Left cardiac atrium (tissue), 4 donors: Measurements from ENCODE around the gene PSMD14. TPM values are rescaled to one million over a fixed set of nuclear protein-coding genes. Genes with fewer than 3 reads are reported as not detected.
A peak's percentile ranks its signal among the peaks of the same experiment; 100 is the strongest.
"Not testable (repeated sequence)": the region's sequence is repeated elsewhere in the genome, so short reads cannot be mapped to it uniquely, and the experiment has no call there.

Experiments
- ATAC-seq, 2 donors: fragments of 200-7000 bp; cut with Tn5 transposase; one replicate each; pipeline ENCODE4 v1.9.1; 2020; ENCODE audit warnings: mild to moderate bottlenecking in 2 of 2, moderate library complexity in 2 of 2
- DNase-seq: peaks from one replicate; pipeline ENCODE4 v3.0.0-alpha.2; 2020
- intact Hi-C, 2 donors: fragments of 100-400 bp; cut with DNase I; formaldehyde crosslinking; loops; one replicate each; pipeline versions ENCODE4 v1.14.1 to v1.15.1; 2022 to 2023
- long read RNA-seq: library from polyadenylated mRNA; unstranded; transcript quantifications from one replicate; pipeline ENCODE4 v2.0.0, GENCODE V29; 2021
- total RNA-seq, 2 donors: library from RNA; stranded (reverse); fragmentation: NEBNext Ultra II Directional; extraction: Animal tissue kit (Norgen Biotek cat#: 25700); gene quantifications; one replicate each; pipeline ENCODE4 v1.2.1, GENCODE V29; 2021
- donor health status: DM: no; HTN: yes; CAD: no.
- donor health status: DM: no; HTN: yes; CAD: no; lungs with severe emphysema.
- donor health status: DM: yes; HTN: yes; CAD: no.
- donor health status: Dilated cardiomyopathy.

The PSMD14 gene
- 10 to 100 TPM; 35.0 to 46.1 TPM for total RNA-seq
- long read RNA-seq, transcript PSMD14-201 (12 exons, 1,954 nt): major isoform, 119 of 129 reads
- long read RNA-seq, partial matches to known transcripts: 4 of 129 reads
- long read RNA-seq, other reads (novel, unspliced or antisense): 6 of 129 reads

DNA sequence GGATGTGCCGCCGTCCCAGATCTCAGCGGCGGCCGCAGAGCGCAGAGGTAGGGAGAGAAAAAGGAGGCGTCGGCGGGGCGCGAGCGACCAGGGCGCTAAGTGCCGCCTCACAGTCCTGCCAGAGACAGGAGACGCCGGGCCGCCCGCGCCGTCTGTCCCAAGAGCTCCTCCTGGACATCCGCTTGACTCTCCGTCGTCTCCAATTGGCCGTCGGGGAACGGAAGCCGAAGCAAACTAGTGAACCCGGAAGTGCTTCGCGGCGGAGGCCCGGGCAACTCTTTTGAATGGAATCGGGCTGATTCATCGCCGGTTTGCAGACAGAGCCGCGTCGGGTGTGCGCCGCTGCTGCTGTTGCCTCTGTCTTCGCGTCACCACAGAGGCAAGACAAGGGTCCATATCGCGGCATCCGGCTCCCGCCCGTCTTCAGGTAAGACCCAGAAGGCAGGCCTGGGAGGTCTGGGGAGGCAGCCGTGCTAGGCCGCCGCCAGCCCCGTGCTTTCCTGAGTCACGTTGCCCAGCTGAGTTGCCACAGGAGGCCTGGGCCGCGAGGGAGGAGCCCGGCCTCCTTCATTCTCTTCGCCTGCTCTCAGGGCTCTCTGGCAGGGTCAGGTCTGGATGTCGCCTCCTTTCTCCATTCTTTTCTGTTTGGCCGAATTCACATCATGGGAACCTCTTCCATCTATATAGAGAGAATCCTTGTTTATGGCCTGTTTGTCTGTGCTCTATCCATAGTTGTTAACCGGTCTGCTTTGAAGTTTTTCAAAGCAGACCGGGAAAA lies at the start of gene PSMD14:
TSS of gene PSMD14 (plus strand) at position 248 of the 778 bp plus-strand sequence. CDS start 10,401 bp downstream, outside the sequence.
- DNase-seq (peak; percentile 96), ATAC-seq (peak; percentile 99)
- intact Hi-C loops: no loop called here

DNA sequence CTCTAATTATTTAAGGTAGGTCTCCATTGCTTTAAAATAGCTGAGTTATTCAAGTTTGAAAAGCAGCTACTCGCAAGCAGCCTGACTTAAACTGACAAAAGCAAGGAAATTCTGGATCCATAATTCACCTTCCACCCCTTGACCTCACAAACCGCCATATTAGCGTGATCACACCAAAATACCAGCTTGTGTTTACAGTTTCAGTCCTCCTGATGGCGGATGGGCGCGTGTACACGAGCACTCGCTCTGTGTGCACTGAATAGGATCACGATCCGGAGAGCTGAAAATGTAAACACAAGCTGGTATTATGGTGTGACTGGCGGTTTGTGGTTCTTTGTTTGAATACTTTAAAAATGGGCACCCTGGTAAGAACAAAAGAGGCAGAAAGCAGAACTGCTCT lies 42.4 kb upstream of the PSMD14 start:
- DNase-seq: no peak
- no peak for ATAC-seq
- intact Hi-C loops: no loop called here

DNA sequence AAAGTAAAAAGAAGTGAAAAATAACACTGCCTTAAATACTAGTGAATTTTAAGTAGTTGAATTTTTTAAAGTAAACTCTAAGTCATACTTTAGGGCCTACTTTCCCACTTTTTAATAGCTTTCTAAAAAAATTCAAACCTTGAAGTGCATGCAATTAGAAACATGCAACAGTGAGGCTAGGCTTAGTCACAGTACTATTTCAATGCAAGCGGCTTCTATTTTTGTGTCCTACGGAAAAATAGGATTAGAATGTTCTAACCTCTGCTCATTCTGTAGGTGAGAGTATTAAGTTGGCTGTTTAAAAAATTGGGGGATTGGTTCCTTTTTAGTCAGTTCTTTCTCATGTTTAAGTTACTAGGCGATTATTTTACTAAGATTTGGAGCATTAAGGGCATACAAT lies 39.1 kb upstream of the PSMD14 start:
- intact Hi-C loops: no loop called here
- ATAC-seq: no peak
- no peak for DNase-seq

DNA sequence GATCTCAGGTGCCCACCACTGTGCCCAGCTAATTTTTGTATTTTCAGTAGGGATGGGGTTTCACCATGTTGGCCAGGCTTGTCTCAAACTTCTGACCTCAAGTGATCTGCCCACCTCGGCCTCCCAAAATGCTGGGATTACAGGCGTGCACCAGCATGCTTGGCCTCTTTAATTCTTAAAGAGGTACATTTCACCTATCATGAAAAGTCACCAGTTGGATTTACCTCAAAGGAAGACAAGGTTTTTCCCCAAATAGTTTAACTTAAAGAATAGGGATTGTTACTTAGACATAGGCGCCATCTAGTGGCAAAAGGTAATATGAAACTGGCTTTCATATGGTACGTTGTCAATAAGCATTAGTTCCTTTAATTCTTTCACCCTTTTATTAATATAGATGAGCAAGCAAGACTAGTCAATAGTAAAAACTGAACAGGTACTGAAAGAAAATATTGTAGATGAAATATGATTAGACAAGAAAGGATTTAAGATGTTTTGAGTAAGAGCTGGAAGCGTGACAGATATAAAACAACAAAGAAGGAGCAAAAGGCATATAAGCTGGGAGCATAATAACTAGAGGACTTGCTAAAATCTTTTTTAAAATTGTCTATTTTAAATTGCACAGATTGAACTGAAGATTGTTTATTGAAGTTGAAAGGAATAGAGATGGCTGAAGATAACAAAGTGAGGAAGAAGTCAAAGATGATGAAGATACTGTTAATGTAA lies 35.0 kb upstream of the PSMD14 start:
- DNase-seq (no peak), ATAC-seq (no peak)
- intact Hi-C loops: loop anchor here (5.0 to 10.0 kb wide), 2 partner anchors 48 to 51 kb away; no protein-coding TSS in a partner anchor

DNA sequence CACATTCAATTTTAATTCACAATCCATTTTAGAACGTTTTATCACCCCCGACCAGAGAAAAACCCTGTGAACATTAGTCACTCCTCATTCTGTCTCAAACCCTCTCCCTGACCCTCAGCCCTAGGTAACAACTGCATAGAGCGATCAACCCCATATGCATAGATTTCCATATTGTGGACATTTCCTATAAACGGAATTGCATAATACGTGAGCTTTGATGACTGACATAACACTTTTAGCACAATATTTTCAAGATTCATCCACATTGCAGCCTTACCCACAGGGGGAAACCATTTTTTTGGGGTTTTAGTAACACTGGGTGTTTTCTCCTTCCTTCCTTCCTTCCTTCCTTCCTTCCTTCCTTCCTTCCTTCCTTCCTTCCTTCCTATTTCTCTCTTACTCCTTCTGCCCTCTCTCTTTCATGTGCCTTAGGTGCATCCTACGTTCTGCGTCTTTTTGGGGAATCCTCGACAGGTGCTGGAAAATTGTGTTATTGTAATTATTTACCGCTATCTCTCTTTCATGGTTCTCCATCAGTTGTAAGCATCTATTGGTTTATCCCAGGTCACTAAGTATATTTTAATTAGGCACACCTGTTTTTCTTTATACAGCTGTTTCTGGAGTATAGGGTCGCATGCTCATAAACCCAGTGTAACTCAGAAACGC lies 29.5 kb upstream of the PSMD14 start:
- ATAC-seq: peak in 1 of 2 donors; percentile 78
- intact Hi-C loops: loop anchor here in 1 of 2 donors (10.0 kb wide), 1 partner anchor 54 kb away; no protein-coding TSS in a partner anchor
- DNase-seq: not testable (repeated sequence)

DNA sequence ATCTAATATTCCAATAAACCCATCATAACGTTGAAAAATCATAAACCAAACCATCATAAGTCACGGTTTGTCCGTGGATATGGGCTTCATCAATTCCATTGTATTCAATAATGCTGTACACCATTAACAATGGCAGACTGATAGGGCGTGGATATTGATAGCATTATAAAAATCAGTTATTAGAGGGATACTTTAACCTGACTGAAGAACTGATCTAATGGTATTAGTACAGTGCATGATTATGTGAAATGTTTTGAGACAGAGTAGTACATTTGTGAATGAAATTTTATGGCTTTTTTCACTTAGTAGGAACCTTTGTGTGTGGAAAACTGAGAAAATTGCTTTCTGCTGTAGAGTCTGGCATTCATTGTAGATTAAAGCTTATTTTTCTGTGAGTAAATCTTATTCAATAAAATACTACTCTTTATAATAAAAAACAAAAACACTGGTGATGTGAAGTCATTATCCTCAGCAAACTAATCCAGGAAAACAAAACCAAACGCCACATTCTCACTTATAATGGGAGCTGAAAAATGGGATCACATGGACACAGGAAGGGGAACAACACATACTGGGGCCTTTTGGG lies 28.9 kb upstream of the PSMD14 start:
- ATAC-seq: peak in 1 of 2 donors; percentile 62
- not testable (repeated sequence) for DNase-seq
- intact Hi-C loops: loop anchor here in 1 of 2 donors (10.0 kb wide), 1 partner anchor 55 kb away; no protein-coding TSS in a partner anchor

DNA sequence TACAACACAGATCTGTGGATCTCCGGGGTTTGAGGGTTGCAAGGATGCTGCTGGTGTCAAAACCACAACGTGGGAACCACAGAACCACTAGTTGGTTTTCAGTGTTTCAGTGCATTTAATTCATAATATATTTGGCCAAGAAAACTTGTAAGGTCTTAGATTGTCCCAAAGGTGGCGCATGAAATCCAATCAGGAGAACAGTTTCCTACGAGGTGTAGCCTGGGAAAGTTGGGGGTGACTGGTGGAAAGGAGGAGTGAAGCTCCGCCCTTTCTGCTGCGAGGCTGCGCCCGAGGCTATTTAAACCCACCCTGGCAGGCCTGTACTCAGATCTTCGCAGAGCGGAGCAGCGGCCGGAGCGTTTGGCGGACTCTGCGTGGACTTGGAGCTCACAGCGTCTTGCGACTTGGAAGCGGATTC lies 27.3 kb upstream of the PSMD14 start:
- intact Hi-C loops, ATAC-seq: not testable (repeated sequence)
- peak; percentile 51 for DNase-seq

DNA sequence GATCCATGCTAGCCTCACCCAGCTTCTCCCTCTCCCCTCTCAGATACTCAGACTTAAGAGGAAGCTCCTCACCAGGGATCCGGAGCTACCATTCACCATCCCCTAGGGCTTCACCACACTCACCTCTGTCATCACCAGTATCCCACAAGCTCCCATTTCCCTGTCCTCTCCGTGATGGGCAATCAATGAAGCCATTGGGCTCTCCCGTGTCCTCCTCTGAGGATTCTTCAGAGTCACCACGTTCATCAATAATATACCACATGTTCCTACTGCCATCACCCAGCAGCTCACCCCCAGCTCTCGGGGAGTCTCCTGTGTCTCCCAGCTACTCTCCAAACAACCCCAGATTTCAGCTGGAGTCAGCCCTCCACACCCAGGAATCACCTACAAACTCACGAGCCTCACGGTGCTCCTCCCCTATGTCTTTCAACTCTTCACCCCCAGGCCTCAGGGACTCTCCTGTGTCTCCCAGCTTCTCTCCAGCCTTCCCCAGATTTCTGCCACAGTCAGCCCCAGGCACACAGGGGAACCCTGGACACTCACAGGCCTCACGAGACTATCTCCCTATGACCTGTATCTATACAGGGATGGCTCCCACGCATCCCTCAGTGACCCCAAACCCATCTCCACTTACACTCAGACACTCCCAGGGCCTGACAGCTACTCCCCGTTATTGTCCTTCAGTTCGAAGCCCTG lies 26.5 kb upstream of the PSMD14 start:
- DNase-seq, intact Hi-C loops: not testable (repeated sequence)
- peak in 1 of 2 donors; percentile 15 for ATAC-seq

DNA sequence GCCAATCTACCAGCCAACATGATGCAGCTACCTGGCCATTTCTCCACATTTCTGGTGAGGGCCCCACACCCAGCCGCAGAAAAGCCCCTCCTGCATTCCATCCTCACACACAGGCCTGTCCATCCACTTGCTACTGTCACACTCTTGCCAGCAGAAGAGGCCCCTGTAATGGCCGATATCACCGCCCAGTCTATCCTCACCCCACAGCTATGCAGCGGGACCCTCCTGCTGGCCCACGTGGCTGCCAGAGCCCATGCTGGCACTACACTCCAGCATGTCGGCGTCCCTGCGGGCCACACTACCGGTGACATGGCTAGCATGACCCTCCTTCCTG lies 25.9 kb upstream of the PSMD14 start:
- DNase-seq, intact Hi-C loops: not testable (repeated sequence)
- ATAC-seq: peak in 1 of 2 donors; percentile 30

DNA sequence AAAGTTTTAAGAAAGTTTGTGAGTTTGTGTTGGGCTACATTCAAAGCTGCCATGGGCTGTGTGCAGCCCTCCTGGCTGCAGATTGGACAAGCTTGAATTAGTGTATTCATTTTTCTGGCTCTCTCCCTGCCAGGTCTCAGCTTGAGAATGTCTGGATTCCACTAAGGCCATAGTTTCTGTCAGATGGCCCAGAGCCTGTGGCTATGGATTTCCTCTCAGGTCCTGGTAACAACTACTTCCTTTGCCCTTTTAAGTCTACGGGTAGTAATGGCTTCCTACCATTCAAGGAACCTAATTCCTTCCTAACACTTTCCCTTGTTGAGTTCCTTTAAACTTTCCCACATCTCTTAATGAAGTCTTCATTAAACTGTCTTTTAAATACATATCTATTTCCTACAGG lies 24.3 kb upstream of the PSMD14 start:
- ATAC-seq (no peak), DNase-seq (no peak)
- intact Hi-C loops: no loop called here

DNA sequence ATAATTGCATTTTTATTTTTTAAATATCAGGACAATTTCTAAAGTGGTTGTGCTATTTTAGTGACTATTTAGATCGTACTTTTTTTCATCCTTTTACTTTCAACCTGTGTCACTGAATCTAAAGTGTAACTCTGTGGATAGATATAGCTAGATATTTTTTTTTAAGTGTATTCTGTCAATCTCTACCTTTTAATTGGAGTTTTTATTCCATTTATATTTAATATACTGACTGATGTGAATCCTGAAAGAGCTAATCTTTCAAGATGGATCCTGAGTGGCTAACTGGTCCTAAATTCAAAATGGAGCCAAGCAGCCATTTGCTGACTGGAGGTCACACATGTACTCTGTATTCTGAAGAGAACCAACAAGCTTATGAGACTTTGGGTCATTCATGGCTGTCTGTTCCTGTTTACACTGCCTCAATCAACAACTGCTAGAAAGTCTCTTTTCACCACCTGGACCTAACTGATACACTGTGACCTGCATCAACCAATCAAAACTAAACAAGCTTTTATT lies 4.6 kb upstream of the PSMD14 start:
- ATAC-seq (no peak), DNase-seq (no peak)
- intact Hi-C loops: no loop called here

DNA sequence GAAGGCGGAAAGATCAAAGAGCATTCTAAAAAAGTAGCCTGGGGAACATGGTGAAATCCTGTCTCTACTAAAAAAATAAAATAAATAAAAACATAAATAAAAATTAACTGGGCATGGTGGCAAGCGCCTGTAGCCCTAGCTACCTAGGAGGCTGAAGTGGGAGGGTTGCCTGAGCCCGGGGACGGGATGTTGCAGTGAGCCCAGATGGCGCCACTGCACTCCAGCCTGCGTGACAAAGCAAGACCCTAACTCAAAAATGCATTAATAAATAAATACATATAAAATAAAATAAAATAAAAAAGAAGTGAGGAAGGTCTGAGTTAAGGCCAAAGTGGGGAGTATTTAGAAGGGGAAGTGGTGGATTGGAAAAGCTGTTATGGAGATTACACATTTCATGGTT lies 1.3 kb upstream of the PSMD14 start:
- ATAC-seq: no peak
- no peak for DNase-seq
- intact Hi-C loops: no loop called here

DNA sequence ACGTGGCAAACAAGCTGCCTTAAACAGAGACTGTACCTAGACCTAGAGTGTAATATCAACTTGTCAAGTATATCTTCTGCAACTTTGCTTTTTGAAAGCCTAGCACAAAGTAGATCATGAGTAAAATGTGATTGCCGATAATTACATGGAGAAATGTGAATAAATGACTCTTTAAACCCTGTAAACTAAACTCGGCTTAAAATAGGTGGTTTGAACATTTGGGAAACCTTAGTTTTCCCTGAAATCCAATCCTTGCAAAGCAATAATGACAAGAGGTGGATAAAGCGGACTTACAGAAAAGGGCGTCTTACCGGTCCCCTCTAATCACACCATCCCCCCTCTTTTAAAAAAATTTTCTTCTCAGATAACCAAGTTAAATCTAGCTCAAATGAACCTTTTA lies 549 bp upstream of the PSMD14 start:
- ATAC-seq: no peak
- intact Hi-C loops: no loop called here

DNA sequence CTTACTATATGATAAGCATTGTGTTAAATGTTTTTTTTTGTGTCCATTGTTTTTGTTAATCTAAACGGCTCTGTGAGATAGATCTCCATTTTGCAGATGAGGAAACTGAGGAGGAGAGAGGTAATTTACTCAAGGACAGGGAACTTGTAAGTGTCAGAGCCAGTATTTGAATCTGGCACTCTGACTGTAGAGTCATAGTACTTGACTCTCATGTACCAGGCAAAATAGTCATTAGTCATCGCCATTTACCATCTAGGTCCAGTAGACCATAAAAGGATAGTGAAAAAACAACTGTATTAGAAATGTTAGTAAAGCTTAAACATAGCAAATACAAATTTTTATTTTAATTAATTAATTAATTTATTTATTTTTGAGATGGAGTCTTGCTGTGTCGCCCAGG lies 4.8 kb downstream of the PSMD14 start:
- ATAC-seq (no peak), DNase-seq (no peak)
- intact Hi-C loops: no loop called here

More for the DNA sequence above, 549 bp upstream of the PSMD14 start:
- DNase-seq: no peak

DNA sequence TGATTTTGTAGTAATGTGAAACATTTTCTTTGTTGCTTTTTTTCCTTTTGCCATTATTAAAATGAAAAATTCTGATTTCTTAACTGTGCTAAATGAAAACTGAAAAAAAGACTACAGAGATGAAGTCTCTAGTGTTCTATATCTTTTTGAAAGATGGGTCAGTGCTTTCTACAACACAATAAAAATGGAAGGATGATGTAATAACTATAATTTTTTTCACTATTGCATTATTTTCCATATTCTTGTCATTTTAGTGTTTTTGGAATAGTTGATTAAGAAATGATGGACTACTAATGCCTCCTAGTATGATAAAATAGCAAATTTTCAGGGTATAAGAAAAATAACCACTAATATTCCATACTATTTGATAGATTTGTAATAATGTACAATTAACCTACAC lies 7.2 kb downstream of the PSMD14 start:
- intact Hi-C loops: no loop called here
- DNase-seq (no peak), ATAC-seq (no peak)

DNA sequence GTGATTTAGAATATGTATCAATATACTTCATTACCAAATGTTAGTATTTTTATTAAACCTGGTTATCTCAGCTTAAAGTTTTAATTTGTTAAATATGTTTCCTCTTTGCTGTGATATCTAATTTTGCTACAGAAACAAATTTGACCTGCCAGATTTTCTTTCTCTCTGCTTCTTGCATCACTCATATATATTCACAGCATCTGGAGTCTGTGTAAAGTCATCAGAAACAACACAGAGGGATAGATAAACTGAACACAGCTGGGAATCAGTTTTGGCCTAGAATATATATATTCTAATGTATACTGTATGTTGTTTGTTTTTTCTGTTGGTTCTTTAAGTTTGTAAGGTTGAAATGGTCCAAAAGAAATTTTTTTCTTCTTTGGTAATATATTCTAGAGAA lies 8.5 kb downstream of the PSMD14 start:
- no peak for DNase-seq
- intact Hi-C loops: no loop called here
- ATAC-seq: no peak

DNA sequence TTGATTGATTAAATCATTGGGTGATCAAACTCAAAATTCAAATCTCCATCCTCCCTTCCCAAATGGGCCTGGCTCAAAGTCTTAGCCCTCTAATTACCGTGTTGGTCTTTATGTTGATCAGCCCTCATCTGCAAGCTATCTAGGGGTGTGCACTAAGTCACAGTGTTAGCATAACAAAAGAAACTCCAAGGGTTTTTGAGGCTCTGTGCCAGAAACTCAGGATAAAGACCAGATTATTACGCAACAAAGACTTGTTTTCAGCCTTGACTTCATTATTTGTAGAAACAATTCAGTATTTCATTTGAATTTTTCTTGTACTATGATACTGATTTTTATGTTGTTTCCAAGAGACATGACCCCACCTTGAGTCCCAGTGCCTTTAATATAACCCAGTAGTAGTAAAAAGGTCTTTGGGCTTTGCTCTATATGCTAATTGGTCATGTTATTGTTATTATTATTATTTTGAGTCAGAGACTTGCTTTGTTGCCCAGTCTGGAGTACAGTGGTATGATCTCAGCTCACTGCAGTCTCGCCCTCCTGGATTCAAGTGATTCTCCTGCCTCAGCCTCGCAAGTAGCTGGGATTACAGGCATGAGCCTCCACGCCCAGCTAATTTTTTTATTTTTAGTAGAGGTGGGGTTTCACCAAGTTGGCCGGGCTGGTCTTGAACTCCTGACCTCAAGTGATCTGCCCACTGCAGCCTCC lies 13.9 kb downstream of the PSMD14 start:
- intact Hi-C loops: no loop called here
- DNase-seq (no peak), ATAC-seq (no peak)

DNA sequence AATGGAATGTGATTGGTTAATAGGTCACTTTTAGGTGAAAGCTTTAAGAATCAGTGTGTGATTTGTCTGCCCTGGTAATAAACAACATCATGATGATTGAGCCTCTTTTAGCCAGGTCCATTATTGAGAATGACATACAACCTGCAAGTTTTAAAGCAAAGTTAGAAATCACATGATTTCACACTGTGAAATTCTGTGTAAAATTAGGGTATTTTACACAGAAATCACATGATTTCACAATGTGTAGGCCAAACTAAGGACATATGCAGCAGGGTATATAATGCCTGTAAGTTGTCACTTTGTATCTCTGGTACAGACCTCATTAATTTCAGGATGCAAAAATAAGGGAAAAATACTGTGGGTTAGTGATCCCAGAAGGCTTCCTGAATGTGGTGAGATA lies 16.7 kb downstream of the PSMD14 start:
- no peak for ATAC-seq
- intact Hi-C loops: no loop called here

More for the DNA sequence above, 16.7 kb downstream of the PSMD14 start:
- DNase-seq: no peak
